Measurements from ENCODE around the gene TMEM184C.
A peak's percentile ranks its signal among the peaks of the same experiment; 100 is the strongest.

The TMEM184C gene

DNA sequence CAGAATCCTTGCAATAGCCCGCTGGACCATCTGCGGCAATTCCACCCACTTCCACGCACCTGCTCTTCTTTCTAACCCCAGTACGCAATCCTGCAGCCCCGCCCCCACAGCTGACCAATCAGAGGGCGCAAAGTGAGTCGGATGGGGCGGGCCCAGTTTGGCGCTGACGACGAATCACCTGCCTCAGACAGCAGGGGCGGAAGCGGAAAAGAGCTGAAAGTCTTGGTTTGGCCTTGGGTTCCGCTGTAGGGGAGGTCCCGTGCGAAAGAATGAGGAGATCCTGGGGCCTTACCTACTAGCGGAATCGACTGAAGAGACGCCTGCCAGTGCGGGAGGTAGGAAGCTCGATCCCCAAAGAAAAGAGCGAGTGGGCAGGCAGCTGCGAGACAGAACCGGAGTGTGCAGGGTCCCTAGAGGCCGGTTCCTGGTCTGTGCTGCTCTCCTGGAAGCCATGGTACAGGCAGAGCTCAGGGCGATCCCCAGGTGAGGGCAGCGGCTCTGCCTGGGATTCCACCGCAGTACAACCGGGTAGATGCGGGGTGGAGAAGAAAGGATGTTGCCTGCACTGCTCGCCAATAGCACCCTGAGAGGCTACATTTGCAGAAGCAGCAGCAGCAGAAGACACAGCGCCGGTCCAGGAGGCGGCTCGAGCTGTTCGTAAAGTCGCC lies at the start of gene TMEM184C:
TMEM184C (plus strand) TSS at position 225 of the 668 bp plus-strand sequence. CDS start 560 bp downstream, outside the sequence.
- DNase-seq, result peak; percentile 94

GRCh38 chr4:147570616-147571015 lies 46.6 kb upstream of the TMEM184C start:
- DNase-seq, result no peak

DNA sequence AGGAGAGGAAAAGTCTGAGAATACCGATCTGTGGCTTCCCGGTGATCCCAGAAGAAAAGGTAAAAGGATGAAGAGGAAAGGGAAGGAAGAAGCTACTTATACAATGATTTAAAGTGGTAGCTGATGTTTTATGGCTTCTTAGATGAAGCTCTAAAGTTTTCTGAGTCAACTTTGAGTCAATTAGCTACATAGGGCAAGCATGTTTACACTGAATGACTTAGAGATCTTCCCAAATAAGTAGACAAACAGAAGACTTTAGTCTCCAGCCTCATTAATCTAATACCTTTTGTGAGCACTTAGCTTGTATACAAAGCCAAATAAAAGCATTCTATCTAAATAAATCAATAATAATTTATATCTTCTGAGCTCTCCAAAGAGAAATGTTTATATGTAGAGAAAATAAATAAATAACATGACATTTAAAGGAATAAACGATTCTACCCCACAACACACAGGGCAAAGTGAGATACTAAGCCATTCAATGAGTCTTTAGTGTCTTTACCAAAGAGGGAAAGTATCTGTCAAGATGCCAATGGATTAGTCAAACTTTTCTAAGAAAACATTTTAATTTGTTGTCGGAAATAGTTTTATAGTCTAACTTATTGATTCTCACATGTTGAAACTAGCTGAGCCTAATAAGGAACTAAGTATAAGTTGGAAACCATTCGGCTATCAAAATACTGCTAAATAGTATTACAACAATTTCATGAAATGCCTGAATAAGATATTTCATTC lies 46.0 kb upstream of the TMEM184C start:
- DNase-seq, result no peak

DNA sequence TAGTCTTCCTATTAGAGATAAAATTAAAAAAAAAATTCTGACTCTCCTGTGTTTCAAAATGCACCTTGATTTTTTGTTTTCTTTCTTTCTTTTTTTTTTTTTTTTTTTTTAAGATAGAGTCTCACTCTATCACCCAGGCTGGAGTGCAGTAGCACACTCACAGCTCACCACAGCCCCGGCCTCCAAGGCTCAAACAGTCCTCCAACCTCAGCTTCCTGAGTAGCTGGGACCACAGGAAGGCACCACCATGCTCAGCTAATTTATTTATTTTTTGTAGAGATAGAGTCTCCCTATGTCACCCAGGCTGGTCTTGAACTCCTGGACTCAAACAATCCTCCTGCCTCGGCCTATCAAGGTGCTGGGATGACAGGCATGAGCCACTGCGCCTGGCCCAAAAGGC lies 41.1 kb upstream of the TMEM184C start:
- no peak for DNase-seq

DNA sequence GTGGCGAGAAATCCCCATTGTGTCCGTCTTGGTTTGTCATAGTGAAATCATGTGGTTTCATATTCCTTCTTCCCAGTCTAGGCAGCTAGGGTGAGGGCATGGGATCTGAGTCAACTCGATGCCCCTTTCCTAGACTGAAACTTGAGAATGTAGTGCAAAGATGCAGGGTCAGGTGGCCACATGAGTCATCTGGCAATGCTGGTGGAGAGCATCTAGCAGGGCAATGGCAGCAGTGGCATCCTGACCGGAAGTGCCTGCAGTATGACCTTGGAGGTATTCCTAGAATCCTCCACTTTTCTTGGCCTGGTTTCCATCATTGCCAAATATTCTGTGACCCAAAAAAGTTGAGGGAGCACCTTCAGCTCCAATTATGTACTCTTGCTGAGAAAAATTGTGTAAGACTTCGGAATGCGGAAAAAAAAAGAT lies 39.1 kb upstream of the TMEM184C start:
- DNase-seq, result no peak

GRCh38 chr4:147578593-147578992 lies 38.6 kb upstream of the TMEM184C start:
- no peak for DNase-seq

GRCh38 chr4:147580396-147580795 lies 36.8 kb upstream of the TMEM184C start:
- no peak for DNase-seq

- no peak for DNase-seq
These were observed 35.4 kb upstream of the TMEM184C start for GRCh38 chr4:147581606-147582350.

DNA sequence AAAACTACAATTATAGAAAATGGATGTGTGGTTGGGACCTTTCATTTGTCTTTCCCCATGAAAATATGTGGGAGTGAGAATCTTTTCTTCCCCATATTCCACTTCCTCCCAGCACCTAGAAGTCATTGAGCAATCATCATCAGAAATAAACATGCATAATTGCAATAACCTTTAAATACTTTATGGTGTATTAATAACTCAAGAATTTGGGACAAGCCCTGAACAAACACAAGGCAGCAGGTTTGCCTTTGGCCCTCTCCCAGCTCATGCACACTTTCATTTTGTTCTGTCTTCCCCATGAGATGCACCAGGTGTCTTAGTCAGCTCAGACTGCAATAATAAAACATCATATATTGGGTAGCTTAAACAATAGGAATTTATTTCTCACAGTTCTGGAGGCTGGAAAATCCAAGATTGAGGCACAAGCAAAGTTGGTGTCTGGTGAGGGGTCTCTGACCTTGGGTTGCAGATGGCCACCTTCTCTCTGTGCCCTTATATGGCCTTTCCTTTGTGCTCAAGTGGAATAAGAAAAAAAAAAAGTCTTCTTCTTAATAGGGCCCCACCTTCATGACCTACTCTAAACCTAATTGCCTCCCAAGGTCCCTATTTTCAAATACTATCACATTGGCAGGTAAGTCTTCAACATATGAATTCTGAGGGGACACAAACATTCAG lies 34.7 kb upstream of the TMEM184C start:
- no peak for DNase-seq

GRCh38 chr4:147583876-147584275 lies 33.3 kb upstream of the TMEM184C start:
- no peak for DNase-seq

DNA sequence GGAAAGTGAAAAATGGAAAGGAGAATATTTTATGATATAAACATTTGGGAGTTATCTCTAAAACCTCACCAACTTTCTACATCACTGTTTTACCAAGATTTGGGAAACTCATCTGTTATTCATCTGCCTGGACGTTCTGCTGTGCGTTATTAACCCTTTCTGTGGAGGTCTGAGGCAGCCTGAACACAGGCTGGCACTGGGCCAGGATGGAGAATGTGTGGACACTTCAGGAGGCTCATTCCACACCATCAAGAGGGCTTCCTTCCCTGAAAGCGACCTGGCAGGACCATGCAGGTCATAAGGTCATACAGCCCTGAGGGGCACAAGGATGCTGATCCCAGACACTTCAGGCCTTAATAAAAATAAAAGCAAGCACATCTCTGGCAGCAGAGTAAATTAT lies 31.2 kb upstream of the TMEM184C start:
- no peak for DNase-seq

DNA sequence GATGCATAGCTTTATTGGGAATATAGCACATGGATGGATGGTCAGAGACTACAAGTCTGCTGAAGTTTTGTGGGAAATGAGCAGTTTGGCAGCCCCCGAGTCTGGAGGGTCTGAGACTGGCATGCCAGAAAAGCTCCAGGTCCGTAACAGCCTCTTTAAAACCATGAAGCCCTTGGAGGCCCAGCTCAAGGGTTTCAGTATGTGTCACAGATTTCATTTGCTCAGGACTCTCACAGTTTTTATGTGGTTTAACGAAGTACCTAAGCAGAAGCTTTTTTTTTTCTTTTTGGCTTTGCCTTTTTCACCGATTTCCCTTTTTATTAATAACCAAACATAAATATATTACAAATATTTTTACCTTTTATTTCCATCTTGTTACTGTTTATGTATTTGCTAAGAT lies 30.6 kb upstream of the TMEM184C start:
- DNase-seq, result no peak

- DNase-seq, result no peak
These were observed 30.2 kb upstream of the TMEM184C start for GRCh38 chr4:147587041-147587440.

DNA sequence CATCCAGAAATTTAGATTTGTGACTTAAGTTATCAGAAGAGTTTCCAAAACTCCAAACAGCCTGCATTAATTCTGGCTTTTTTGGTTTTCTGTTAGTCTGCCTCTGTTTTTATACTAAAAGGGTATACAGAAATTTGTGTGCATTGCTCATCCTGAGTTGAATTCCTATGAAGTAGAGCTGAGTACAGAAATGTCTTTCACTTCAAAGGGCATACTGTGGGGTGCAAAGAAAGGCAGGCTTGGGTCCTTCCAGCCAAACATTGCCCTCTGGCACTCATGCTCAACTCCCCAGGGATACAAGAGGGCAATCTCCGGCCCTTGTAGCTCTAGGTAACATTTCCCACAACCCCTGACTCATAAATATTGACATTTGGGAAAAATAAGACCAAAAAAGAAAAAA lies 27.6 kb upstream of the TMEM184C start:
- no peak for DNase-seq

DNA sequence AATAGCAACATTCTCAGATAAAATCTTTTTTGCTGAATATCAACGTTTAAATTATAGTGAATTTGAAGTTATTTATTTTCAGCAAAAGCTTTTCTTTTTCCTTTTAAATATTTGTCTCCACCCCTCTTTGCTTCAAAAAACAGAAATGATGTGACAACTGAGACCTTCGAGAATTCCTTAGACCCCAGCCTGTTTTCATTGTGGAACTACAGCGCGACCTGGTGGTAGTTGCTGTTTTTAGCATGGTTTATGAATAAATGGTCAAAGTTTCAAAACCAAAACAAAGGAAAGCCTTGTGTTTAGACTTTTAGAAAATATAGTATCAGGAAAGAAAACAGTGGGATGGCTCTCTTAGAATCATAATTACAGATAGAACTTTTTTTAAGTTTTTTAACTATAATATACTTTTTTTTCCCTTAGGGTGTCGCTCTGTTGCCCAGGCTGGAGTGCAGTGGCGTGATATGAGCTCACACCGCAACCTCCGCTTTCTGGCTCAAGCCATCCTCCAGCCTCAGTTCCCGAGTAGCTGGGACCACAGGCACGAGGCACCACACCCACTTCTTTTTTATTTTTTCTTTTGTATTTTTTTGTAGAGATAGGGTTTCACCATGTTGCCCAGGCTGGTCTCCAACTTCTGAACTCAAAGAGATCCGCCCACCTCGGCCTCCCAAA lies 26.8 kb upstream of the TMEM184C start:
- no peak for DNase-seq

DNA sequence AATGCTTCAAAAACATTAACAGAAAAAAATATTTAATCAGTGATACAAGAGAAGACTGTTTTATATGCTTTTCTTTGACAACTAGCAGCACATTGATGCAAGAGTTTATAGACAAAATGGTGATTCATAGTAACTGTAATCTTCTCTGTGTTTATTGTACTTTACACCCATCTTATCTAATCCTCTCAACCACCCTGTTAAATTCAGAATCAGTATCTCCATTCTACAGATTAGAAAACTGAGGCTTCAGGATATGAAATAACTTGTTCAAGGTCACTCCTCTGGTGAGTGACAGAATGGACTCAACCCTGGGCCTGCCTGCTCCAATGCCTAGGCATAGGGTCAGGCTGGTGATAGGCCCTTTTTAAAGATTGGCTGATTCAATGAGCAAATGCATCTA lies 26.1 kb upstream of the TMEM184C start:
- DNase-seq, result no peak

DNA sequence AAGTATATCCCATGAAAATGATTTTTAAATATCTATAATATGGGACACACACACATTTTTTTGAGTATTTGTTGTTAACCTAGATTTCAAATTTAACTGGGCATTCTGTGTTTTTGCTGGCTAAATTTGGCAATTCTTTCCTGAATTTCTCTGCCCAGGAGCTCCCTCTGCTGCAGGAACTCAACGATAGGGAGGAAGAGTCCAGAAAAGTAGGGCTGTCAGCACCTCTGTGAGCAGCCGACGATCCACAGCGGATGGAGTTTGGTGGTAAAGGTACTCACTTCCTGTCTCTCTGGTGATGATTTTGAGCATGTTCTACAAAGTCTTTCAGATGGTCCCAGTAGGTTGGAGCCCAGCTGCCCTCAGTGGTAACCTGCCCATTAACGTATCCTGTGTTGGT lies 23.1 kb upstream of the TMEM184C start:
- DNase-seq, result no peak

DNA sequence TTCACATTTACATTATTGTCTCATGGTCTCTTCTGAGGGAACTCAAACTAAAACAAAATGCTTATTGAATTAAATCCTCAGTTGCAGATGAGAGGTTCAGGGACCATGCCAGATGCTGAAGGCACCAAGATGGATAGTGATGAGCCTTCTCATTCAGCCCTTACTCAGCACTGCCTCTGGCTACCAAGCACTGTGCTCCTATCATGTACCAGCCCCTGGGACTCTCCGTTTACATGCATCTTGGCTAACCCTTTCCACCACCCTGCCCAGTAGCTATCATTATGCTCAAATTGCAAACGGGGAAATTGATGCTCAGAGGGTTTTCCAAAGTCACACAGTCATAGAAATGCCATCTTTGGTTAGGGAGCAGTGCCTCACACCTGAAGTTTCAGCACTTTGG lies 22.6 kb upstream of the TMEM184C start:
- no peak for DNase-seq

- no peak for DNase-seq
These were observed 20.8 kb upstream of the TMEM184C start for GRCh38 chr4:147596377-147596776.

GRCh38 chr4:147596981-147597380 lies 20.2 kb upstream of the TMEM184C start:
- DNase-seq, result no peak

DNA sequence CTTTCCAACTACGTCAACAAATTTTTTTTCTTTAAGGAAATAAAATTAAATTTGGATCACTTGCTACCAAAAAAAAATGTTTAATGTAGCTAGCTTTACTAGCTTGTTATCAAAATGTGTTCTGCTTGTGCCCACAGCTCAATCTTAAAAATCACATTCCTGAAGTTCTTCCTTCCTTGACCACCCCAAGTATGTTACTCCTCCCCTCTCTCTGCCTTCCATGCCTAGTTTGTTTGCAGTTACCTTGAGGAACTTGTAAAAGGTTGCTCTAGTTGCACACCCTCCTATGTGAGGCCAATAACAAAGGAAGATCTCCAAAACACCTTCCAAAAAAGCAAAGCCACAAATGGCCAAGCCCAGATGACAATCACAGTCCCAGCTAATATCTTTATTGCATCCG lies 19.6 kb upstream of the TMEM184C start:
- no peak for DNase-seq

- no peak for DNase-seq
These were observed 18.0 kb upstream of the TMEM184C start for GRCh38 chr4:147599206-147599605.

GRCh38 chr4:147599769-147600168 lies 17.4 kb upstream of the TMEM184C start:
- no peak for DNase-seq

All from NCI-H526 treated with DMSO at 0.1 percent for 48 hours (cell line).